Stimulated activated CD4-positive, alpha-beta T cell treated with anti-CD3 and anti-CD28 coated beads, Interleukin-4, amount 100 ng/mL, for 48 hours (primary cell): ENCODE data around the gene HOGA1.

Experiments
- DNase-seq, 2 donors: peaks; one replicate each; pipeline ENCODE4 v3.0.0-alpha.2; 2020; ENCODE audit warnings: low read depth in 2 of 2

HOGA1 gene

GRCh38 chr10:97584060-97584797 lies at the start of gene HOGA1:
Gene HOGA1, plus strand, starts transcription at chr10:97584389. Its CDS starts 315 bp downstream, at chr10:97584704.
- DNase-seq = no peak

GRCh38 chr10:97534746-97535367 lies 49.3 kb upstream of the HOGA1 start:
- DNase-seq = peak; percentile 32 to 33

DNA sequence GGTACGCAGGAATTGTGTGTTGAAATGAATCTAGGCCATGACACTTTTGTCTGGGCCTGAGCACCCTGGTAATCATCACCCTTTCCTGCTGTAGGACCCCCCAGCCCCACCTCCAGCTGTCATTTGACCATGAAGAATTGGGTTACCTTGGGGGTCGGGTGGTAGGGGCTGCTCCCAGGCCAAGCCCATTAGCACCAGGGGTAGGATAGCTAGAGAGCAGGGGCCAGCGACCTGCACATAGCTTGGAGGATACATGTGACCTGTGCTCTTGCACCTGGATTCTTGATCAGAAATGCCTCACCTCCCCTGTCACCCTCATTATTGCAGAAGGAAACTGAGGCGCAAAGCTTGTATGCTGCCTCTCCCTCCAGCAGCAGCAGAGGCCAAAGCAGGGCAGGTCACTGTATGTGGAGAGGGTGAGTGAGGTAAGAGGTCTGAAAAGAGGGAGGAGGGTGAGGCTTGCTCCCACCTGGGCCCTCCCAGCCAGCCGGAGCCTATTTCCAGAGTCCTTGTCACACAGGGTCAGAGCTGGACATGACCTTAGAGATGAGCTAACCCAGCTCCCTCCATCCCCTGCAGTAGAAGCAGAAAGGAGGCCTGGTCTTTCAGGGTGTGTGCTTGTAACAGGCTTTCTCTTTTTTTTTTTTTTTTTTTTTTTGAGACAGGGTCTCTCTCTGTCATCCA lies 46.9 kb upstream of the HOGA1 start:
- no peak for DNase-seq

DNA sequence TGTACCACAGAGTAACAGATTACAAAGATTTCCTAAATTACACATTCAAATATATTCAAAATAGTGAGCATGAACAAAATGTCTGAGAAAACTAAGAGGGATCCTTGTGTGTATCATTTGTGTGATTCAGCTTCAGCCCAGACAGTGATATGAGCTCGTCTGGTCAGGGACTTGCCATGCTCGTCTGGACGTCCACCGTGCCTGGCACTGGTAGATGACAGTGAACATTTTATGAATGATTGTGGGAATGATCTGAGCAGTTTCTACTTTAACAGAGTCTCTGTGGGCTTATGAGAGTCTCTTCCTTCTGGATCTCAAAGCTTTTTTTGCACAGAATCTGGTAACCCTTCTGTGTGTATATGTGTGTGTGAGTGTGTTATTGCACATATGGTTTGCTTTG lies 45.8 kb upstream of the HOGA1 start:
- DNase-seq = no peak

- no peak for DNase-seq
Measured at GRCh38 chr10:97538839-97539238, 45.4 kb upstream of the HOGA1 start.

- DNase-seq = no peak
Measured at GRCh38 chr10:97539523-97540200, 44.5 kb upstream of the HOGA1 start.

DNA sequence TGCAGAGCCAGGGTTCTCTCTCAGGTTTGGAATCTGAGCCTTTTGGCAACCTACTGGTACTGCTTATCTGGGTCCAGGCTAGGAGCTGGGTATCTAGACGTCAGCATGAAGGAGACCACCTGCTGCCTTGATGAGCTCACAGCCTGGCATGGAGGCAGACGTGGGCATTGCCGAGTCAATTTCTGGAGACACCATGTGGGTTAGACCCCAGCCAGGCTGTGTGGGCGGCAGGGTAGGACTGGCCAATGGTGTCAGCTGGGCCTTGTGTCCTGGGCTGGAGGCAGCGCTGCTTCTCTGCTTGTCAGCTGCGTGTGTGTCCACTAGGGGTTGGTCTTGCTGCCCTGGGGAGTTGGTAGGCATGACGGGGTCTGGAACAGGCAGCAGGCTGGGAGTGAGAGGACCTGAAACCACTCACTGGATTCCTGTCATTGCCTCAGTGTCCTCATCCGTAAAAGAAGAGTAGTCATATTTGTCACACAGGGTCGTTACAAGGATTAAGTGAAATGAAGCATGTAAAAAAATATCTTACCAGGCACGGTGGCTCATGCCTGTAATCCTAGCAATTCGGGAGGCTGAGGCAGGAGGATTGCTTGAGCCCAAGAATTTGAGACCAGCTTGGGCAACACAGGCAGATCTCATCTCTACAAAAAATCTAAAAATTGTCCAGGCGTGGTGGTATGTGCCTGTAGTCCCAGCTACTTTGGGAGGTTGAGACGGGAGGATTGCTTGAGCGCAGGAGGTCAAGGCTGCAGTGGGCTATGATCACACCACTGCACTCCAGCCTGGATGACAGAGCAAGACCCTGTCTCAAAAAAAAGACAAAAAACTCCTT lies 43.3 kb upstream of the HOGA1 start:
- no peak for DNase-seq

GRCh38 chr10:97542169-97543024 lies 41.8 kb upstream of the HOGA1 start:
- DNase-seq = peak in 1 of 2 donors; percentile 28

DNA sequence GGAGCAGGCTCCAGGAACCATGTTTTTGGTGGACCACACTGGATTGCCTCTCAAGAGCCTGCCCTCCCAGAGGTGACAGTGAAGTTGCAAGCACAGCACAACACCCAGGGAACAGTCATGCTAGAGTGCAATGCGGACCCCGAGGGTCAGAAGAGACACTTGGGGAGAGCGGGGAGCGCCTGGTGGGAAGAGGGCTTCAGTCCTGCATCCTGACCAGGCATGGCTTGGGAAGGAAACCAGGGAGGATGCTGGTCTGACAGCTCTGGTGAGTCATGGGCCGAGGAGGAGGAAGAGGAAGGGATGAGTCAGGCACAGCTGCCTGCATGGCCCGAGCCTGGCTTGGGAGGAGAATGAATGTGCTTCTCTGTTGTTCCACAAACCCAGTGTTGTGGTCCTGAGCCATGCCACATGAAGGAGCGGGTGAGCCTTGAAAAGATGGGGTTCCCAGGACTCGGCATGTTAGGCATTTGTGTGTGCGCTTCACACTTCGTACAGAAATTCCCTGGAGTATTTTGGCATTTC lies 41.1 kb upstream of the HOGA1 start:
- DNase-seq = peak; percentile 57 to 69

GRCh38 chr10:97546456-97547270 lies 37.5 kb upstream of the HOGA1 start:
- DNase-seq = no peak

DNA sequence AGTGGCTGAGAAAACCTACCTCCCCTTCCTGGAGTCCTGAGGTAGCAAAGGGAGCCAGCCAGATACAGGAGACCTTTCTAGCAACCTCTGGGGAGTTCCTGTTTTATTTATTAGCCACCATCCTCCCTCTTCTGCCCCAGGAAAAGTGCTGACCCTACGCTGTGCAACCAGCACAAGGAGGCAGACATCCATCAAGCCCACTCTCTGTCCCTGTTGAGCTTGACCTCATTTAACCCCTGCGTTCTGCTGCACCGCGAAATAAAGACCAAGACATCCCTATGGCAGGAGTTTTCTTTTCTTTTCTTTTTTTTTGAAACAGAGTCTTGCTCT lies 37.0 kb upstream of the HOGA1 start:
- DNase-seq = no peak

- DNase-seq = no peak
Measured at GRCh38 chr10:97547962-97548361, 36.2 kb upstream of the HOGA1 start.

- DNase-seq = no peak
Measured at GRCh38 chr10:97548828-97549455, 35.2 kb upstream of the HOGA1 start.

DNA sequence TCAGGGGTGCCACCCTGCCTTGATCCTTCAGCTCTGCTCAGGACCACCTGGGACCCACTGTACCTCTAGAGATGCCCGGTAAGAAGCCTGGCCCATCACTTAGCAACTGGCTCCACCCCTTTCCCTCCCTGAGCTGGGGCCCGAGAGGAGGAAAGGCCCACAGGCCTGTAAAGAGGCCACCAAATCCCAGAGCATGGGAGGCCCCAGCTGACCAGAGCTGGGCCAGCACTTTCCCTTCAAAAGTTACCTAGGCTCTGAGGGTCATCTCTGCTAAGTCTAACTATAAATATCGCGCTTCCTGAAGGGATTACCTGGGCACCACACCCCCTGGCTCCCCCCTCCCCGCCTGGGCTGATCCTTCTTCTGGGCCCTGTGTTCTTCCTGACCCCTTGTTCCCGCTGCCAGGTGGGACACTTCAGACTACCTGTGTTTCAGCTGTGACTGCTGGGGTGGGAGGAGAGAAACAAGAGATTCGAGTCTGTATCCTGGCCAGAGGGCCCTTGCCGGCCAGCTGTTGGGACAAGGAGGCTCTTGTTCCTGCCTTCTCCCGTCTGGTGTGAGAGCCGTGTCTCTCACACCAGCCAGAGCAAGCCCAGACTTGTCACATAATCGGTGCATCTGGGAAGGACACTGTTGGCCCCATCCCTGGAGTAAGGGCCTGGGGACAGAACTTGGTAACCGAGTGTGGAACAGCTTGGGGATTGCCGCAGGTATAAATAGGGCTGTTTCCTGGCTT lies 34.4 kb upstream of the HOGA1 start:
- no peak for DNase-seq

- no peak for DNase-seq
Measured at GRCh38 chr10:97550336-97551149, 33.6 kb upstream of the HOGA1 start.

GRCh38 chr10:97551271-97551670 lies 32.9 kb upstream of the HOGA1 start:
- DNase-seq = no peak

DNA sequence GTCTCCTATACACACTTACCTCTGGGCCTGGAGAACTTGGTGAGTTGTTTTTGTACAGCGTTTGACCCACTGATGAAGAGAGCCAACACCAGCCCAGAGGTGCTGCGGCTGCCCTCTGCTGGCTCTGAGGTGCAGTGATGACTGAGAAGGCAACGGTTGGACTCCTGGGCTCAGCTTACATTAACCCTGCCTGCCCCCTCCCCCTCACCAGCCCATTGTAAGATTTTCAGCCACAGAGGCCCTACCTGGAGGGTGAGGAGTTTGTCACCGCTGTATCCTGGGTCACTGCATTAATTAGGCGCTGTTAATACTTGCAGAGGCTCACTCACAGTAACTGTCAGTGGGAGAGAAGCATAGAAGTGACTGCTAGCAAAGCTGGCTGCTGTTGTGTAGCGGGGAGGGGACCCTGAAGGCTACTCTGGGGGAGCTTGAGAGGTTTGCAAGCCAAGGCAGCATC lies 30.6 kb upstream of the HOGA1 start:
- DNase-seq = peak; percentile 45 to 52
